HEK293 (cell line): ENCODE results near the gene PANK4.

Source experiments
- YY1 ChIP-seq: fragments of 450-650 bp; formaldehyde crosslinking; IDR thresholded peaks from 2 replicates; pipeline ENCODE4 v1.5.1; 2018; ENCODE audit warnings: missing biosample characterization, missing genetic modification characterization
- ZBTB1 ChIP-seq: fragments of 450-650 bp; formaldehyde crosslinking; IDR thresholded peaks from 2 replicates; pipeline ENCODE4 v1.5.1; 2016; ENCODE audit warnings: missing biosample characterization, missing genetic modification characterization
- ZNF585B ChIP-seq: fragments of 450-650 bp; formaldehyde crosslinking; IDR thresholded peaks from 2 replicates; pipeline ENCODE4 v1.5.1; 2016; ENCODE audit warnings: missing biosample characterization, missing genetic modification characterization
- ZNF777 ChIP-seq: fragments of 450-650 bp; formaldehyde crosslinking; IDR thresholded peaks from 2 replicates; pipeline ENCODE4 v1.5.1; 2017; ENCODE audit warnings: missing biosample characterization, missing genetic modification characterization, borderline replicate concordance
- TF ChIP-seq, protein P1 (sequence below): fragments of 450-650 bp; formaldehyde crosslinking; IDR thresholded peaks from 2 replicates; pipeline ENCODE4 v1.5.1; 2016; ENCODE audit warnings: missing biosample characterization, missing genetic modification characterization, low read depth

GRCh38 chr1:2501041-2501819 is 25.2 kb downstream of the PANK4 start:
- TF ChIP-seq ZNF585B (tag by site-specific recombination) (no peak), ZBTB1 (tag by site-specific recombination) (no peak), YY1 (tag by site-specific recombination) (no peak), ZNF777 (tag by site-specific recombination) (no peak)
- TF ChIP-seq, protein P1, sequence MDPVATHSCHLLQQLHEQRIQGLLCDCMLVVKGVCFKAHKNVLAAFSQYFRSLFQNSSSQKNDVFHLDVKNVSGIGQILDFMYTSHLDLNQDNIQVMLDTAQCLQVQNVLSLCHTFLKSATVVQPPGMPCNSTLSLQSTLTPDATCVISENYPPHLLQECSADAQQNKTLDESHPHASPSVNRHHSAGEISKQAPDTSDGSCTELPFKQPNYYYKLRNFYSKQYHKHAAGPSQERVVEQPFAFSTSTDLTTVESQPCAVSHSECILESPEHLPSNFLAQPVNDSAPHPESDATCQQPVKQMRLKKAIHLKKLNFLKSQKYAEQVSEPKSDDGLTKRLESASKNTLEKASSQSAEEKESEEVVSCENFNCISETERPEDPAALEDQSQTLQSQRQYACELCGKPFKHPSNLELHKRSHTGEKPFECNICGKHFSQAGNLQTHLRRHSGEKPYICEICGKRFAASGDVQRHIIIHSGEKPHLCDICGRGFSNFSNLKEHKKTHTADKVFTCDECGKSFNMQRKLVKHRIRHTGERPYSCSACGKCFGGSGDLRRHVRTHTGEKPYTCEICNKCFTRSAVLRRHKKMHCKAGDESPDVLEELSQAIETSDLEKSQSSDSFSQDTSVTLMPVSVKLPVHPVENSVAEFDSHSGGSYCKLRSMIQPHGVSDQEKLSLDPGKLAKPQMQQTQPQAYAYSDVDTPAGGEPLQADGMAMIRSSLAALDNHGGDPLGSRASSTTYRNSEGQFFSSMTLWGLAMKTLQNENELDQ (tag by site-specific recombination): no peak
